ENCODE results near the gene ZBTB12.
A peak's percentile ranks its signal among the peaks of the same experiment; 100 is the strongest.
"Not testable (repeated sequence)": the region's sequence is repeated elsewhere in the genome, so short reads cannot be mapped to it uniquely, and the experiment has no call there.

ZBTB12 gene

DNA sequence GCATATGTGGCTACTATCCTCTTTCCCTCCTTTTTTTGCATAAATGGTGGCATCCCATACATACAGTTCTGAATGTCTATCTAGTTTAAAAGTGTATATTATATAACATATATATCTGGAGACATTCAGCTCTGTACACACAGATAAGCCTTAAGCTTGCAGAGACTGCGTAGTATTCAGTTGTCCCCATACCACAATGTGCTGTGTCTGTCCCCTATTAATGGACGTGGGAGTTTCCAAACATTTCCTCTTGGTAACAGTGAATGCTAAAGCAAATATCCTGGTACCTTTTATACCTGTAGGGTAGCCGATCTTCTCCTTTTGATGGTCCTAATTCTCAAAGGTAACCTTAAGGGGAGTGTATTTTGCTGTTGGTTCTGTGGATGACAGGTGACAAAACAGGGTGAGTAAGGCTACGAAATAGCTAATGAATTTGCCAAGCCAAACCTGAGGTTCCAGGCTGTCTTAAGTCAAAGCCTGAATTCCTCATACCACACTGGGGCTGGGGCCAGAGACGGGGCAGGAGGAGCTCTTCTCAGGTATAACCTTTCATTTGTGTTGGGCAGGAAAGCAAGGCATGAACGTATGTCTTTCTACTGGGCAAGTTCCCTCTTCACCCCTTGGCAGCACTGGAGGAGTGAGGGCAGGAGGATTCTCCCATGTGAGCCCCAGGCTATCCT lies 17.9 kb upstream of the ZBTB12 start:
- no peak for DNase-seq

- DNase-seq = no peak
These were observed 16.3 kb upstream of the ZBTB12 start for GRCh38 chr6:31918069-31918720.

DNA sequence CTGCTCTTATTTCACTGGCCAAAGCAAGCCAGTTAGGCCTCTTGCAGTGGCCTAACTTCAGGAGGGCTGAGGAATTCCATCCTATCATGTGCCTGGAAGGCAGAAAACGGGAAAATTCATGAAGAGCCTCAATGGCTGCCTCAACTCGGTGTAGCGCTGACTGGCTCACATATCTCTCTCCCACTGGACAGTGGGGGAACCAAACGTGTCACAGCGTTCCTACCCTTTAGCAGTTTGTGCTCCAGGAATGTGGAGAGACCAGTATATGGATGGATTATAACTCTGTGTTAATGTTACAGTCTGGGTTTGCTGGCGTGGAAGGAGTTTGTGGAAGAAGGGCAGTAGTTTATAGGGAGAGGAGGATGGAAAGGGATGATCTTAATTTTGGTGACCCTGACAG lies 13.9 kb upstream of the ZBTB12 start:
- DNase-seq = no peak

GRCh38 chr6:31915351-31915750 lies 13.5 kb upstream of the ZBTB12 start:
- DNase-seq = no peak

DNA sequence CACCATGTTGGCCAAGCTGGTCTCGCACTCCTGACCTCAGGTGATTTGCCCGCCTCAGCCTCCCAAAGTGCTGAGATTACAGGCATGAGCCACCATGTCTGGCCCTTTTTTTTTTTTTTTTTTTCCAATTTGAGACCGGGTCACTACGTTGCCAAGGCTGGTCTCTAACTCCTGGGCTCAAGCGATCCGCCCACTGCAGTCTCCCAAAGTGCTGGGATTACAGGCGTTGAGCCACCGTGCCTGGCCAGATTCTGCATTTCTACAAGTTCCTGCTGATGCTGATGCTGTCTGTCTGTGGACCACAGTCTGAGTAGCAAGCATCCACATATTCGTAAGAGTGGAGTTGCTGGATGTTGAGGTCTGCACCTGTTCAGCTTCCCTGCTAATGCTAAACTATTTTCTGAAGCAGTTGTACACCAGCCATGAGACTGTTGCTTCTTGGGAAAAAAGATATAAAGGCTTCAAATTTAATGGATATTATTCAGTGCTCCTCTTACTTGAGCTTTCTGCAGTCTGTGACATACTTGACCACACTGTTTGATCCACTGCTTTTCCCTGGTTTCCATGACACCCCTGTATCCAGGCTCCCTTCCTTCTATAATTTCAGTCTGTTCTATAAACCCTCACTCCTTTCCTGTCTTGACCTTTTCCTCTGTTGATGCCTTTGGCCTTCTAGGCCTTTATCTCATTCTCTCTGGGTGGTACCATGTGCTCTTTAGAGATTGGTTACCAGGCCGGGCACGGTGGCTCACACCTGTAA lies 10.1 kb upstream of the ZBTB12 start:
- DNase-seq = no peak

- not testable (repeated sequence) for DNase-seq
These were observed 7.4 kb upstream of the ZBTB12 start for GRCh38 chr6:31909298-31909697.

GRCh38 chr6:31908791-31909190 lies 6.9 kb upstream of the ZBTB12 start:
- DNase-seq = no peak

DNA sequence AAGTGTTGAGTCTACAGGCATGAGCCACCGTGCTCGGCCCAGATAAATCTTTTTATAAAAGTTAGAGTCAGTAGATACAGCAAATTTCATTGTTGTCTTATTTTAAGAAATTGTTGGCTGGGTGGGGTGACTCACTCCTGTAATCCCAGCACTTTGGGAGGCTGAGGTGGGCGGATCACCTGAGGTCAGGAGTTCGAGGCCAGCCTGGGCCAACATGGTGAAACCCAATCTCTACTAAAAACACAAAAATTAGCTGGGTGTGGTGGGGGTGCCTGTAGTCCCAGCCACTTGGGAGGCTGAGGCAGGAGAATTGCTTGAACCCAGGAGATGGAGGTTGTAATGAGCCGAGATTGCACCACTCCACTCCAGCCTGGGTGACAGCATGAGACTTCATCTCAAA lies 6.4 kb upstream of the ZBTB12 start:
- DNase-seq = not testable (repeated sequence)

GRCh38 chr6:31907158-31907813 lies 5.4 kb upstream of the ZBTB12 start:
- DNase-seq = no peak

GRCh38 chr6:31906727-31907126 lies 4.8 kb upstream of the ZBTB12 start:
- not testable (repeated sequence) for DNase-seq

GRCh38 chr6:31906122-31906521 lies 4.2 kb upstream of the ZBTB12 start:
- no peak for DNase-seq

DNA sequence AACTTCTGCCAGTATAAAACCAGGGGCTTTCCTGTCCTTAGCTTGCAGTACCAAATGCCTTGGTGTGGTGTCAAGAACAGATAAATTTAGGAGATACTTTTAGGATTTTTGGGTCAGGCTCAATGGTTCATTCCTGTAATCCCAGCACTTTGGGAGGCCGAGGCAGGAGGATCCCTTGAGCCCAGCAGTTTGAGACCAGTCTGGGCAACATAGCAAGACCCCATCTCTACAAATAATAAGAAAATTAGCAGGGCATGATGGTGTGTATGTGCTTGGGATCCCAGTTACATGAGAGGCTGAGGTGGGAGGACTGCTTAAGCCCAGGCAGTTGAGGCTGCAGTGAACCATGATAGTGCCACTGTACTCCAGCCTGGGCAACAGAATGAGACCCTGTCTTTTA lies 3.2 kb upstream of the ZBTB12 start:
- no peak for DNase-seq

- no peak for DNase-seq
These were observed 2.1 kb upstream of the ZBTB12 start for GRCh38 chr6:31903957-31904356.

GRCh38 chr6:31901415-31901952 lies 402 bp downstream of the ZBTB12 start:
- DNase-seq = no peak

GRCh38 chr6:31900917-31901414 lies 920 bp downstream of the ZBTB12 start:
- DNase-seq = no peak

DNA sequence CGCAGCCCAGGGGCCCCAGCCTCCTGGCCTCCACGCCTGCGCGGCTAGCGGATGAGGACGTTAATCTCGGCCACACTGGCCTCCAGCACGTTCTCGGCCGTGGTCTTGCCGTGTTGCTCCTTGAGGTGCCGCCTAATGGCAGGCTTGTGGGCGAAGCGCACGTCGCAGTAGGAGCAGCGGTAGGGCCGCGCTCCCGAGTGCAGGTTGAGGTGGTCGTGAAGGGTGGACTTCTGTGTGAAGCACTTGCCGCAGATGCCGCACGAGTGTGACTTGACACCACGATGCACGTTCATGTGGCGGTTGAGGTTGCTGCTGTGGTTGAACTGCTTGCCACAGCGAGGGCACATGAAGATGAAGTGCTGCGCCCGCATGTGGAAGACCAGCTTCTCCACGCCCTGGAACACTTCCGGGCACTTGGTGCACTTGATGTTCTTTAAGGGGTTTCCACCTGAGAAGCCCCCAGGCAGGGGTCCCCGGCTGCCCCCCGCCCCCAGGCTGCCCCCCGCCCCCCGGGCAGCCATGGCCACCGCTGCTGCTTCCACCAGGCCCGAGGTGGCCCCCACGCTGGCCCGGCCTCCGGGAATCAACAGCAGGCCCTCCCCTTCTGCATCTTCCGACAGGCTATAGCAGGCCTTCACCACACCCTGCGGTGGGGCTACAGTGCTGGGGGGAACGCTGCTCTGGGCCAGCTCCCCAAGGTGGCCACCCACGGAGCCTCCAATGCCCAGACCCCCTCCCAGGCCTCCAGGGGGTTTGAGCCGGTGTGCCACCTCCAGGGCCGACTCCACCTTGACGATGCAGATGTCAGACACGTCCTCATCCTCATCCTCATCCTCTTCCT lies 1.8 kb downstream of the ZBTB12 start:
- no peak for DNase-seq

- DNase-seq = no peak
These were observed 2.7 kb downstream of the ZBTB12 start for GRCh38 chr6:31899215-31899614.

GRCh38 chr6:31898383-31899011 lies 3.4 kb downstream of the ZBTB12 start:
- DNase-seq = no peak

GRCh38 chr6:31897612-31898382 lies 4.1 kb downstream of the ZBTB12 start, which contains the start of gene EHMT2:
TSS of gene EHMT2 (minus strand) at chr6:31897698. CDS start at chr6:31897677, 21 bp downstream.
- peak; percentile 92 for DNase-seq

GRCh38 chr6:31896856-31897611 lies 4.9 kb downstream of the ZBTB12 start:
- DNase-seq = no peak
